ENCODE measurements around the gene FNDC11. TPM values are rescaled to one million over a fixed set of nuclear protein-coding genes. Genes with fewer than 3 reads are reported as not detected.

FNDC11 gene
- total RNA-seq, 1 experiment from 2014 or later, result 2.5 TPM

- Histone ChIP-seq H3K23ac (ENCODE audit: insufficient read length, low read depth, low read length) (no peak overlapping the region), H3K14ac (ENCODE audit: insufficient read depth, low read length) (no peak overlapping the region), H3K4me2 (ENCODE audit: insufficient read depth, insufficient read length, low read length) (no peak overlapping the region), H2BK20ac (ENCODE audit: low read depth, low read length, poor library complexity, severe bottlenecking) (no peak overlapping the region), H3K9ac (ENCODE audit: extremely low read depth, insufficient read length, low read length) (no peak overlapping the region), H3K18ac (ENCODE audit: insufficient read length, low read depth, low read length) (no peak overlapping the region), H3K79me1 (ENCODE audit: insufficient read depth, low read depth, low read length, poor library complexity, severe bottlenecking) (no peaks in the 10 kb centered on the region), H2BK120ac (ENCODE audit: low read depth, low read length, poor library complexity, severe bottlenecking) (no peak overlapping the region), H3K9me3 (ENCODE audit: control insufficient read depth, low read depth, low read length) (no peaks in the 10 kb centered on the region), H3K27ac (ENCODE audit: insufficient read length, low read depth, low read length) (no peak overlapping the region), H3K23me2 (ENCODE audit: insufficient read length, low read depth, low read length, poor library complexity, severe bottlenecking) (no peaks in the 10 kb centered on the region), H4K8ac (replicated peaks; ENCODE audit: insufficient read length, low read depth, low read length) (no peak overlapping the region), H4K91ac (ENCODE audit: insufficient read length, low read depth, low read length) (no peak overlapping the region), H2AK5ac (ENCODE audit: insufficient read length, low read length) (no peak overlapping the region), H2BK12ac (ENCODE audit: insufficient read length, low read depth, low read length) (no peak overlapping the region), H2BK15ac (ENCODE audit: low read depth, low read length) (no peak overlapping the region), H3K27me3 (ENCODE audit: insufficient read depth, low read length) (no peaks in the 10 kb centered on the region; the same call in 1 of the 2 replicates), H3T11ph (ENCODE audit: low read length) (no peak overlapping the region), H4K5ac (ENCODE audit: insufficient read length, low read depth, low read length) (no peak overlapping the region), H3K79me2 (ENCODE audit: insufficient read depth, low read length) (no peaks in the 10 kb centered on the region), H2AFZ (ENCODE audit: low read length) (no peak overlapping the region), H3K56ac (ENCODE audit: insufficient read length, low read depth, low read length) (no peak overlapping the region), H2BK5ac (ENCODE audit: insufficient read length, low read length) (no peak overlapping the region), H3K4me1 (ENCODE audit: insufficient read depth, low read length) (no peaks in the 10 kb centered on the region), H4K20me1 (ENCODE audit: control insufficient read depth, insufficient read depth, insufficient read length) (peaks cover 2% of the 10 kb centered on the region), H3K4ac (ENCODE audit: low read depth, low read length) (no peak overlapping the region)
- H3K4me3 Mint-ChIP-seq, result no peak overlapping the region
- H3K4me1 Mint-ChIP-seq, result no peaks in the 10 kb centered on the region
- peaks cover 0 to 24% (median 0%) of the 10 kb centered on the region in 3 experiments; a peak in 3 of 7 replicates for H3K36me3 Mint-ChIP-seq (ENCODE audit: insufficient read depth in 1 of 3, low read depth in 3 of 3)
- no CpG with 5 or more reads among the region's 8 CpGs for WGBS (ENCODE audit: extremely low coverage, insufficient read length, low lambda C conversion rate)
- peaks cover 11 to 34% of the 10 kb centered on the region in 2 experiments; a peak in 4 of 5 replicates for H3K9me3 Mint-ChIP-seq
- H3K27me3 Mint-ChIP-seq (ENCODE audit: low read depth), result peaks cover 61% of the 10 kb centered on the region
- no peak overlapping the region for H3K27ac Mint-ChIP-seq
- TF ChIP-seq CTCF (conservative IDR thresholded peaks at IDR 0.05), result no peak
- no peak for DNase-seq
These were observed 48.7 kb upstream of the FNDC11 start for GRCh38 chr20:63505281-63505680.
